Effector memory CD8-positive, alpha-beta T cell (primary cell): Measurements from ENCODE around the gene RBBP6.

Source experiments
- ATAC-seq: fragments of 150-1000 bp; cut with Tn5 transposase; replicated peaks from 2 replicates; pipeline ENCODE4 v1.10.0; 2021; ENCODE audit warnings: mild to moderate bottlenecking, moderate library complexity
- DNase-seq, 3 experiments: peaks; one replicate each; pipeline ENCODE4 v3.0.0; 2021
- H3K27ac Mint-ChIP-seq, 2 donors: one replicate each; pipeline ENCODE4 v1.8.0; 2022; ENCODE audit warnings: mild to moderate bottlenecking in 2 of 2, mixed read lengths in 2 of 2, moderate library complexity in 2 of 2
- H3K27me3 Mint-ChIP-seq, 2 donors: one replicate each; pipeline ENCODE4 v1.8.0; 2022; ENCODE audit warnings: mixed read lengths in 2 of 2
- H3K36me3 Mint-ChIP-seq: one replicate; pipeline ENCODE4 v1.8.0; 2022; ENCODE audit warnings: mild to moderate bottlenecking, moderate library complexity, mixed read lengths; ENCODE audit not compliant: insufficient read depth
- H3K4me1 Mint-ChIP-seq, 2 donors: one replicate each; pipeline ENCODE4 v1.8.0; 2022; ENCODE audit warnings: low read depth in 2 of 2, mixed read lengths in 2 of 2
- H3K4me3 Mint-ChIP-seq, 2 donors: one replicate each; pipeline ENCODE4 v1.8.0; 2022; ENCODE audit warnings: mild to moderate bottlenecking in 2 of 2, mixed read lengths in 2 of 2, moderate library complexity in 2 of 2
- H3K9me3 Mint-ChIP-seq, 2 donors: one replicate each; pipeline ENCODE4 v1.8.0; 2022; ENCODE audit warnings: mixed read lengths in 2 of 2

Gene RBBP6

GRCh38 chr16:24511174-24511573, 28.2 kb upstream of the RBBP6 start:
- Mint-ChIP-seq H3K27me3 (peaks cover 0 to 22% of the 10 kb centered on the region in 2 donors), H3K4me3 (no peak overlapping the region), H3K4me1 (no peaks in the 10 kb centered on the region), H3K36me3 (no peaks in the 10 kb centered on the region), H3K27ac (peak overlapping the region in 1 of 2 donors; percentile 10), H3K9me3 (no peaks in the 10 kb centered on the region)
- DNase-seq = no peak
- ATAC-seq = no peak

GRCh38 chr16:24511792-24512191, 27.6 kb upstream of the RBBP6 start:
- peaks cover 2% of the 10 kb centered on the region in 2 donors for H3K4me1 Mint-ChIP-seq
- H3K9me3 Mint-ChIP-seq = no peaks in the 10 kb centered on the region
- H3K27me3 Mint-ChIP-seq = peaks cover 0 to 20% of the 10 kb centered on the region in 2 donors
- no peak overlapping the region for H3K4me3 Mint-ChIP-seq
- no peak overlapping the region for H3K27ac Mint-ChIP-seq
- ATAC-seq = no peak
- no peaks in the 10 kb centered on the region for H3K36me3 Mint-ChIP-seq
- no peak for DNase-seq

- Mint-ChIP-seq H3K27me3 (peaks cover 0 to 16% of the 10 kb centered on the region in 2 donors), H3K4me3 (no peak overlapping the region), H3K36me3 (no peaks in the 10 kb centered on the region), H3K9me3 (no peaks in the 10 kb centered on the region), H3K4me1 (peaks cover 6% of the 10 kb centered on the region in 2 donors), H3K27ac (no peak overlapping the region)
- no peak for ATAC-seq
- no peak for DNase-seq
Measured at GRCh38 chr16:24514096-24514495, 25.3 kb upstream of the RBBP6 start.

GRCh38 chr16:24515186-24515585, 24.2 kb upstream of the RBBP6 start:
- Mint-ChIP-seq H3K4me3 (no peak overlapping the region), H3K36me3 (no peaks in the 10 kb centered on the region), H3K27me3 (peaks cover 0 to 16% of the 10 kb centered on the region in 2 donors), H3K4me1 (peaks cover 6% of the 10 kb centered on the region in 2 donors), H3K9me3 (no peaks in the 10 kb centered on the region), H3K27ac (no peak overlapping the region)
- DNase-seq = no peak
- no peak for ATAC-seq

GRCh38 chr16:24516900-24517669, 22.3 kb upstream of the RBBP6 start:
- Mint-ChIP-seq H3K4me3 (peak overlapping the region in 1 of 2 donors; percentile 61), H3K4me1 (peaks cover 6% of the 10 kb centered on the region in 2 donors)

GRCh38 chr16:24518498-24518897, 20.9 kb upstream of the RBBP6 start:
- DNase-seq (no peak), ATAC-seq (no peak)
- Mint-ChIP-seq H3K4me3 (no peak overlapping the region), H3K36me3 (no peaks in the 10 kb centered on the region), H3K27me3 (peaks cover 0 to 16% of the 10 kb centered on the region in 2 donors), H3K9me3 (no peaks in the 10 kb centered on the region), H3K4me1 (peaks cover 6% of the 10 kb centered on the region in 2 donors), H3K27ac (no peak overlapping the region)

More at GRCh38 chr16:24516900-24517669, 22.3 kb upstream of the RBBP6 start:
- peak overlapping the region; percentile 14 to 85 for H3K27ac Mint-ChIP-seq
- peaks cover 0 to 16% of the 10 kb centered on the region in 2 donors for H3K27me3 Mint-ChIP-seq
- H3K9me3 Mint-ChIP-seq = no peaks in the 10 kb centered on the region
- ATAC-seq (peak; percentile 81), DNase-seq (peak; percentile 63 to 70 (median 66))
- H3K36me3 Mint-ChIP-seq = no peaks in the 10 kb centered on the region

GRCh38 chr16:24520983-24521382, 18.4 kb upstream of the RBBP6 start:
- no peaks in the 10 kb centered on the region for H3K36me3 Mint-ChIP-seq
- H3K4me3 Mint-ChIP-seq = no peak overlapping the region
- peaks cover 6% of the 10 kb centered on the region in 2 donors for H3K4me1 Mint-ChIP-seq
- no peaks in the 10 kb centered on the region for H3K9me3 Mint-ChIP-seq
- H3K27me3 Mint-ChIP-seq = peaks cover 0 to 9% of the 10 kb centered on the region in 2 donors
- DNase-seq (no peak), ATAC-seq (no peak)
- no peak overlapping the region for H3K27ac Mint-ChIP-seq

GRCh38 chr16:24522751-24523150, 16.6 kb upstream of the RBBP6 start:
- no peak overlapping the region for H3K27ac Mint-ChIP-seq
- DNase-seq (no peak), ATAC-seq (no peak)
- H3K27me3 Mint-ChIP-seq = peaks cover 0 to 10% of the 10 kb centered on the region in 2 donors
- H3K9me3 Mint-ChIP-seq = no peaks in the 10 kb centered on the region
- no peaks in the 10 kb centered on the region for H3K36me3 Mint-ChIP-seq
- H3K4me1 Mint-ChIP-seq = no peaks in the 10 kb centered on the region
- H3K4me3 Mint-ChIP-seq = no peak overlapping the region

- no peak for DNase-seq
- ATAC-seq = no peak
- Mint-ChIP-seq H3K4me3 (no peak overlapping the region), H3K36me3 (no peaks in the 10 kb centered on the region), H3K27ac (no peak overlapping the region), H3K27me3 (peaks cover 0 to 10% of the 10 kb centered on the region in 2 donors), H3K4me1 (no peaks in the 10 kb centered on the region), H3K9me3 (no peaks in the 10 kb centered on the region)
Measured at GRCh38 chr16:24523569-24523968, 15.8 kb upstream of the RBBP6 start.

- peaks cover 0 to 10% of the 10 kb centered on the region in 2 donors for H3K27me3 Mint-ChIP-seq
- no peaks in the 10 kb centered on the region for H3K4me1 Mint-ChIP-seq
- no peak for DNase-seq
- no peak for ATAC-seq
- H3K4me3 Mint-ChIP-seq = no peak overlapping the region
- no peaks in the 10 kb centered on the region for H3K9me3 Mint-ChIP-seq
- H3K36me3 Mint-ChIP-seq = no peaks in the 10 kb centered on the region
- peak overlapping the region in 1 of 2 donors; percentile 46 for H3K27ac Mint-ChIP-seq
Measured at GRCh38 chr16:24524855-24525677, 14.3 kb upstream of the RBBP6 start.

- DNase-seq (no peak), ATAC-seq (no peak)
- H3K27me3 Mint-ChIP-seq = peaks cover 0 to 10% of the 10 kb centered on the region in 2 donors
- H3K27ac Mint-ChIP-seq = no peak overlapping the region
- H3K4me1 Mint-ChIP-seq = no peaks in the 10 kb centered on the region
- H3K36me3 Mint-ChIP-seq = no peaks in the 10 kb centered on the region
- H3K9me3 Mint-ChIP-seq = no peaks in the 10 kb centered on the region
- no peak overlapping the region for H3K4me3 Mint-ChIP-seq
Measured at GRCh38 chr16:24525970-24526559, 13.3 kb upstream of the RBBP6 start.

GRCh38 chr16:24526701-24527495, 12.5 kb upstream of the RBBP6 start:
- Mint-ChIP-seq H3K27ac (no peak overlapping the region), H3K27me3 (peaks cover 0 to 10% of the 10 kb centered on the region in 2 donors), H3K36me3 (no peaks in the 10 kb centered on the region), H3K9me3 (no peaks in the 10 kb centered on the region), H3K4me1 (no peaks in the 10 kb centered on the region), H3K4me3 (no peak overlapping the region)
- ATAC-seq = no peak
- DNase-seq = no peak

GRCh38 chr16:24531166-24531565, 8.2 kb upstream of the RBBP6 start:
- H3K4me1 Mint-ChIP-seq = no peaks in the 10 kb centered on the region
- H3K27me3 Mint-ChIP-seq = peaks cover 6 to 15% of the 10 kb centered on the region in 2 donors
- no peak overlapping the region for H3K4me3 Mint-ChIP-seq
- H3K36me3 Mint-ChIP-seq = no peaks in the 10 kb centered on the region
- no peak overlapping the region for H3K27ac Mint-ChIP-seq
- H3K9me3 Mint-ChIP-seq = no peaks in the 10 kb centered on the region
- ATAC-seq = no peak
- DNase-seq = no peak
